Transverse colon (tissue), 4 donors: Measurements from ENCODE around the gene BZW1.

ENCODE experiments used
- EP300 ChIP-seq: sonication (generic); formaldehyde crosslinking; IDR thresholded peaks from one replicate; pipeline ENCODE4 v1.6.1; 2017; ENCODE audit warnings: antibody characterized with exemption, low read depth
- POLR2A ChIP-seq: fragments of 450-650 bp; IDR thresholded peaks from one replicate; pipeline ENCODE4 v1.6.1; 2016; ENCODE audit warnings: antibody characterized with exemption, mild to moderate bottlenecking, moderate library complexity
- POLR2AphosphoS5 ChIP-seq, 3 donors: sonication (generic); formaldehyde crosslinking; IDR thresholded peaks; one replicate each; pipeline ENCODE4 v1.6.1; 2016; ENCODE audit warnings: antibody characterized with exemption in 3 of 3
- TF ChIP-seq, protein P1 (sequence below), 5 experiments: fragments of 200-600 bp in 3 of 5; fragments of 450-650 bp in 2 of 5; sonication (generic) in 3 of 5; IDR thresholded peaks; 1 replicate in 2 of 5; 2 replicates in 3 of 5; pipeline ENCODE4 v1.5.1; 2016 to 2017; ENCODE audit warnings: antibody characterized with exemption in 5 of 5, inconsistent platforms in 3 of 5, mild to moderate bottlenecking in 2 of 5, moderate library complexity in 1 of 5

DNA sequence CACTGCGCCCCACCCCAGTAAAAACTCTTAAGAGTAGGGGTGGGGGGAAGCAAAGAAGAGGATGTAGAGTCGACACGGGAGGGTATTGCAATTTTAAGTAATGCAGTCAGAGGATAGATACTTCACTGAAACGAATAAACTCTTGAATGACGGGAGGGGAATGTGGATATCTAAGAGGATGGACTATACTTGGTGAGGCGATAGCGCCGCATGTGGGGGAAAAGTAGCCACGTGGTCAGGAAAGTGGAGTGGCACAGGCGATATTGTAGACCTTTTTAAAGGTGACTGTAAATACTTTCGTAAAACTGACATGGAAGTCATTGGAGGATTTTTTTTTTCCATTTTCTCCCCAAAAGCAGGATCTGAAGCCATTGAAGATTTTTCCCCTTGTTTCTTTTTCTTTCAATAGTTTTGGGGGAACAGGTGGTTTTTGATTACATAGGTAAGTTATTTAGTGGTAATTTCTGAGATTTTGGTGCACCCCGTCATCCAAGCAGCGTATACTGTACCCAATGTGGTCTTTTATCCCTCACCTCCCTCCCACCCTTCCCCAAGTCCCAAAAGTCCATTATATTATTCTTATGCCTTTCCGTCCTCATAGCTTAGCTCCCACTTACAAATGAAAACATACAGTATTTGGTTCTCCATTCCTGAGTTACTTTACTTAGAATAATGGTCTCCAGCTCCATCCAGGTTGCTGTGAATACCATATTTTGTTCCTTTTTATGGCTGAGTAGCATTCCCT lies 39.0 kb downstream of the BZW1 start:
- TF ChIP-seq, protein P1, sequence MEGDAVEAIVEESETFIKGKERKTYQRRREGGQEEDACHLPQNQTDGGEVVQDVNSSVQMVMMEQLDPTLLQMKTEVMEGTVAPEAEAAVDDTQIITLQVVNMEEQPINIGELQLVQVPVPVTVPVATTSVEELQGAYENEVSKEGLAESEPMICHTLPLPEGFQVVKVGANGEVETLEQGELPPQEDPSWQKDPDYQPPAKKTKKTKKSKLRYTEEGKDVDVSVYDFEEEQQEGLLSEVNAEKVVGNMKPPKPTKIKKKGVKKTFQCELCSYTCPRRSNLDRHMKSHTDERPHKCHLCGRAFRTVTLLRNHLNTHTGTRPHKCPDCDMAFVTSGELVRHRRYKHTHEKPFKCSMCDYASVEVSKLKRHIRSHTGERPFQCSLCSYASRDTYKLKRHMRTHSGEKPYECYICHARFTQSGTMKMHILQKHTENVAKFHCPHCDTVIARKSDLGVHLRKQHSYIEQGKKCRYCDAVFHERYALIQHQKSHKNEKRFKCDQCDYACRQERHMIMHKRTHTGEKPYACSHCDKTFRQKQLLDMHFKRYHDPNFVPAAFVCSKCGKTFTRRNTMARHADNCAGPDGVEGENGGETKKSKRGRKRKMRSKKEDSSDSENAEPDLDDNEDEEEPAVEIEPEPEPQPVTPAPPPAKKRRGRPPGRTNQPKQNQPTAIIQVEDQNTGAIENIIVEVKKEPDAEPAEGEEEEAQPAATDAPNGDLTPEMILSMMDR (IDR thresholded peaks at IDR 0.05), result no peak
- TF ChIP-seq EP300 (no peak), POLR2A (no peak), POLR2AphosphoS5 (IDR thresholded peaks at IDR 0.05) (no peak)
